Epithelial cell of umbilical artery (primary cell): ENCODE results near the gene CSTB. TPM values are rescaled to one million over a fixed set of nuclear protein-coding genes. Genes with fewer than 3 reads are reported as not detected.

Experiments
- total RNA-seq: library from RNA; depleted of rRNA; stranded (reverse); fragments of >200 nt; gene quantifications from 2 replicates; pipeline ENCODE4 v1.2.3, GENCODE V29; 2014

The CSTB gene, protein sequence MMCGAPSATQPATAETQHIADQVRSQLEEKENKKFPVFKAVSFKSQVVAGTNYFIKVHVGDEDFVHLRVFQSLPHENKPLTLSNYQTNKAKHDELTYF
- total RNA-seq = 3.6 and 4.5 TPM in 2 replicates

DNA sequence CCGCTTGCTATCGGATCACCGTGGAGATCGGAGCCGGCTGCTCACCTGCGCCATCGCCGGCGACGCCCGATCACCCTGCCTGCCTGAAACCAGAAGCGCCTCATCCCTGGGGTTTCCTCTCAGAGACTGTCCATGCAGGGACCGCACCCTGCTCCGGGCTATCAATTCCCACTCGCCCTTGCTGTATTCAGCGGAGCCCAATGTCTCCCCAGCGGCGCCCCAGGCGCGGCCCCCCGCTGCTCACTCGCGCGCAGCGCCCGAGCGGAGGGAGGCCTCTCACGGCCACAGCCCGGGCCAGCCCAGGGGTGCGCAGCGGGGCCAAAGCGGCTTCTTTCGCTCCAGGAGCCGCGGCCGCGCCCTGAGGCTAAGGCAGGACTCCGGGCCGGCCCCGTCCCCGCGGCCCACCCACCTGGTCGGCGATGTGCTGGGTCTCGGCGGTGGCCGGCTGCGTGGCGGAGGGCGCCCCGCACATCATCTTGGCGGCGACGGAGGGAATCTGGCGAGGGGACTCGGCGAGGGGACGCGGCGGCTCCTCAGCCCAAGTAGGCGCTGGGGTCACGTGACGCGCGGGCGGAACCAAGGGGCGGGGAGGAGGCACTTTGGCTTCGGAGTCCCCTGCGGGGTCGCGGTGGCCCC is at the start of gene CSTB:
Gene CSTB (minus strand): TSS at position 514 of the 636 bp plus-strand sequence. CDS start 39 bp downstream, at position 475.

DNA sequence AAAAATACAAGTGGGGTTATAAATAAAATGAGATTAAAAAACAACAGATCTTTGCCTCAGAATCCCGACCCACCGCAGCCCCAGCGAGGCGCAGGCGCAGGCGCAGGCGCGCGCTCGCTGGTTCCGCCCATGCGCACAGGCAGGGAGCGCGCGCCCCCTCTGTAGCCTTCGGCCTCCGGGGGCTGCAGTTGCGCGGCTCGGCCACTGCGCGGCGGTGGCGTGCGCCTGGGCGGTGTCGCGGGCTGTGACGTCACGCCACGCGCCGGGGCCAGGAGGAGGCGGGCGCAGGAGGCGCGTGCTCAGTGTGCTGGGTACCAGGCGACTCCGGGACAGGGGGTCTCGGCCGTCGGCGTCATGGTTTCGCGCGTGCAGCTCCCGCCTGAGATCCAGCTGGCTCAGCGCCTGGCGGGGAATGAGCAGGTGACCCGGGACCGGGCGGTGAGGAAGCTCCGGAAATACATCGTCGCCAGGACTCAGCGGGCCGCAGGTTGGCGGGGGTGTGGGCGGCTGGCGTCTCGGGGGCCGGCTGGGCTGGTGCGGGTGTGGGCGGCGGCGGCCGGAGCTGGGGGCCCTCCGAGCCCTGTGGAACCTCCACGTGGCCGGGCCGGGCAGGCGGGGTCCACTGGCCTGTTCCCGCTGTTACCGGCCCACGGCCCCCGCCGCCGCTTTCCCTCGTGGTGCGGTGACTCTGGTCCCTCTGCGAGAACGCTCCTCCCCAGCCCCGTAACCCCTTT is 13.3 kb upstream of the CSTB start, which contains the start of gene RRP1:
Gene RRP1 (plus strand): TSS at position 302 of the 734 bp plus-strand sequence. CDS start 53 bp downstream, at position 355.

Other genes with a start within 250 kb of the CSTB start
- 1.6 and 1.7 TPM in 2 replicates for gene HSF2BP, start 116.8 kb downstream of the CSTB start, total RNA-seq
- 39.0 and 46.5 TPM in 2 replicates for gene RRP1B, start 116.7 kb downstream of the CSTB start, total RNA-seq
- gene PDXK, start 57.2 kb downstream of the CSTB start, total RNA-seq = 52.9 and 99.5 TPM in 2 replicates
- 26.3 and 29.0 TPM in 2 replicates for gene RRP1, start 13.3 kb upstream of the CSTB start, total RNA-seq
- 30.2 and 35.4 TPM in 2 replicates for gene AGPAT3, start 88.9 kb upstream of the CSTB start, total RNA-seq
- gene TRAPPC10, start 236.0 kb upstream of the CSTB start, total RNA-seq = 14.9 and 19.5 TPM in 2 replicates